ENCODE measurements around the gene GRAMD4.

DNA sequence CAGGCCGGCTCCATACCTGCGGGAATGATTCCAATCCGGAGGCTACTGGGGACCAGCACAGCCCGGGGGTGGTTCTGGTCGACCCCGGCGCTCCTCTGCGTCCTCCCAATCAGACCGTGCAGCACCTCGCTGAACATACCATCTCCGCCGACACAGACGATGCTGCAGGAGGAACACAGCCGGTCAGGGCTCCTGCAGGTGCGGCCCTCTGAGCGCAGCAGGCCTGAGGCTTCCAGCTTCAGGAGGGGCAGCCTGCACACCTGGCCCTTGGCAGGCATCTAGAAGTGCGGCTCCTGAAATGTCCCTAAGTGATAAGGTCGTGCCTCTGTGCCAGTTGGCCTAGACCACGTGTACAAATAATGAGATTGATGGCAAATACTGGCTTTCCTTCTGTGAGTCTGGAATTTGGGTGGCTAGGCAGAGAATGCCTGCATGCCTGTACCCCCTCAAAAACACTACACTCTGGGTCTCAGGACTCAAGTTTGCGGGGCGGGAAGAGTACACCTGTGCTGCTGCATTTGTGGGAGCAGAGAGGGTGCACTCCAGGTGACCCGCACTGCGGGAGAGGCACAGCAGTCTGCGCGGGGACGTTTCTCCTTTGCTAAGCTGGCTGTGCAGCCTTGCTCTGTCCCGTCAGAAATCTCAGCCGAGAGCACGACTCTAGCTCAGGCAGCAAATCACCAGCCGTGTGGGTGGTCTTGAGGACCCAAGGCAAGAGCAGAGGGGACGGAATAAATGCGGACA is 87.8 kb downstream of the GRAMD4 start:
- TF ChIP-seq GATA2 (IDR thresholded peaks at IDR 0.05; ENCODE audit: low read depth, low read length) (no peak), GATA3 (IDR thresholded peaks at IDR 0.05; ENCODE audit: low read depth, low read length) (no peak)

Data from SH-SY5Y (cell line).